BJ (cell line): ENCODE results near the gene TFCP2. TPM values are rescaled to one million over a fixed set of nuclear protein-coding genes. Genes with fewer than 3 reads are reported as not detected.

ENCODE experiments used
- CTCF ChIA-PET: fragments of 350-600 bp; formaldehyde crosslinking; extraction: SDS; loops from one replicate; lab custom pipeline; 2021; ENCODE audit warnings: antibody characterized with exemption, inconsistent platforms; lab: Yijun Ruan, JAX
- POLR2A ChIA-PET: fragments of 300-600 bp; sonication (Branson Sonifier 250); formaldehyde crosslinking; extraction: SDS; loops from one replicate; lab custom pipeline; 2021; ENCODE audit warnings: antibody characterized with exemption; lab: Charles Lee
- DNase-seq: peaks from one replicate; pipeline ENCODE4 v3.0.0-alpha.2; 2011; ENCODE audit warnings: low read depth
- H3K27me3 ChIP-seq: 2 replicates; pipeline ENCODE4 v1.6.0; 2011; ENCODE audit warnings: low read length; ENCODE audit not compliant: control insufficient read depth, insufficient read depth
- H3K36me3 ChIP-seq: 2 replicates; pipeline ENCODE4 v1.5.1; 2011; ENCODE audit warnings: low read length; ENCODE audit not compliant: control insufficient read depth, insufficient read depth
- H3K4me3 ChIP-seq: 2 replicates; pipeline ENCODE4 v1.5.1; 2011; ENCODE audit warnings: low read depth, mild to moderate bottlenecking, control low read depth, low read length
- CTCF ChIP-seq: IDR thresholded peaks from 2 replicates; pipeline ENCODE4 v1.5.1; 2011; ENCODE audit warnings: low read depth, mild to moderate bottlenecking, control low read depth, inconsistent platforms, low read length, moderate library complexity; ENCODE audit not compliant: insufficient read depth
- polyA plus RNA-seq: library from polyadenylated mRNA; depleted of rRNA; stranded (reverse); fragments of >200 nt; gene quantifications from 2 replicates; pipeline ENCODE4 v1.2.3, GENCODE V29; 2011

Gene TFCP2
- polyA plus RNA-seq, 1 experiment = 11.4 TPM

GRCh38 chr12:51217968-51218606 lies 45.2 kb upstream of the TFCP2 start, which contains the start of gene POU6F1:
POU6F1 (minus strand) TSS chr12:51218062; CDS start chr12:51206836, 11,226 bp downstream.
- POLR2A ChIA-PET = interaction anchor here (1.3 kb wide), 1 partner anchor 20 kb away, joined by 22 read pairs; the partner anchor contains the start of gene DAZAP2
- peaks cover 2% of the 10 kb centered on the region; the same call in 1 of the 2 replicates for H3K36me3 ChIP-seq
- peak within 1 kb of the TSS; percentile 72 for H3K4me3 ChIP-seq
- no peaks in the 10 kb centered on the region for H3K27me3 ChIP-seq
- no peak for DNase-seq
- peak; percentile 72 for TF ChIP-seq CTCF
- CTCF ChIA-PET = interaction anchor here (0.6 to 2.5 kb wide), 16 partner anchors 8 to 1272 kb away, joined by 3 to 28 read pairs (median 4); partner anchors contain the start of gene DAZAP2

DNA sequence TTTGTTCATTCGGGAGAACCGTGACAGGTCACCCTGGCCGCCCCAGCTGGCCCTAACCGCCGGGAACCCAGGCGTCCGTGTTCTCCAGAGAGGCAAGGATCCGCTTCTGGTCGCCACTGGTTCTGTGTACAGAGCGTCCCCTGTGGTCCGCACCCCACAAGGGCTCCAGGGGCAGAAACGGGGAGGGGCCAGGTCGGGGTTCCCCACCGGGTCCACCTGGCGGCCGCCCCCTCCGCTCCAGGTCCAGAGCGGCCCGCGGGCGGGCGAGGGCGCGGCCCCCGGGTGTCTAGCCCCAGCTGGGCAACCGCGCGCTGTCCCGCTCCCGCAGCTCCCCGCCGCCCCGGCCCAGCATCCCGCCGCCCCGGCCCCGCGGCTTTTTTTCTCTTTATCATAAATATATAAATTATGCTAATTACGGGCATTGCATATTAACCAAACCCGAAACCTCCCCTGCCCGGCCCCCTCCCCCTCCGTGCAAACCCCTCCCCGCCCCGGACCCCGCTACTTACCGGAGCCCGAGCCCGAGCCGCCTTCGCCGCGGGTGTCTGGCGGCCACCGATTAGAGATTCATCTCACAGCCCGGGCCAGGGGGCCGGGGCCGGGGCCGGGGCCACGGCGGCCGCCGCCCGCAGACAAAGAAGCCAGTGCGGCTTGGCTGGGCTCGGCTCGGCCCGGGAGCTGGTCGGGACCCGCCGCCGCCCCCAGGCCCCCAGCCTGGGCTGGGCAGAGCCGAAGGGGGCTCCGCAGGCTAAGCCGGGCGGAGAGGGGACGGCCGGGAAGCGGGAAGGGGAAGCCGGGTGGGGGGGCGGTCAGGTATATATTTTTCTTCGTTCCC lies 44.4 kb upstream of the TFCP2 start:
- peak overlapping the region; percentile 72 for H3K4me3 ChIP-seq
- peak; percentile 42 for TF ChIP-seq CTCF
- H3K36me3 ChIP-seq = peaks cover 2% of the 10 kb centered on the region; the same call in 1 of the 2 replicates
- ChIA-PET CTCF (interaction anchor here (0.6 to 2.5 kb wide), 15 partner anchors 8 to 1272 kb away, joined by 3 to 28 read pairs (median 4); partner anchors contain the start of gene DAZAP2), POLR2A (interaction anchor here (1.3 kb wide), 1 partner anchor 21 kb away, joined by 22 read pairs; the partner anchor contains the start of gene DAZAP2)
- H3K27me3 ChIP-seq = no peaks in the 10 kb centered on the region
- DNase-seq = no peak

GRCh38 chr12:51216642-51217041 lies 43.7 kb upstream of the TFCP2 start:
- ChIA-PET POLR2A (no interaction called here), CTCF (interaction anchor here (0.7 to 1.9 kb wide), 6 partner anchors 8 to 124 kb away, joined by 3 to 6 read pairs (median 3); partner anchors contain the start of gene DAZAP2)
- TF ChIP-seq CTCF = no peak
- H3K4me3 ChIP-seq = peak overlapping the region; percentile 72
- DNase-seq = no peak
- no peaks in the 10 kb centered on the region for H3K27me3 ChIP-seq
- H3K36me3 ChIP-seq = peaks cover 2% of the 10 kb centered on the region; the same call in 1 of the 2 replicates

GRCh38 chr12:51214895-51215294 lies 42.0 kb upstream of the TFCP2 start:
- no peaks in the 10 kb centered on the region for H3K27me3 ChIP-seq
- ChIA-PET CTCF (no interaction called here), POLR2A (no interaction called here)
- H3K36me3 ChIP-seq = peaks cover 2% of the 10 kb centered on the region; the same call in 1 of the 2 replicates
- DNase-seq = no peak
- TF ChIP-seq CTCF = no peak
- no peak overlapping the region for H3K4me3 ChIP-seq
